Choroid plexus epithelial cell (primary cell): ENCODE results near the gene GALNT17.
A peak's percentile ranks its signal among the peaks of the same experiment; 100 is the strongest.
"Not testable (repeated sequence)": the region's sequence is repeated elsewhere in the genome, so short reads cannot be mapped to it uniquely, and the experiment has no call there.

Experiments used
- DNase-seq: peaks from one replicate; pipeline ENCODE4 v3.0.0-alpha.2; 2010; ENCODE audit warnings: low read depth
- H3K4me3 ChIP-seq: 2 replicates; pipeline ENCODE4 v1.5.1; 2011; ENCODE audit warnings: low read depth, mild to moderate bottlenecking, control low read depth, low read length, moderate library complexity
- TF ChIP-seq, protein P1 (sequence below): conservative IDR thresholded peaks from 2 replicates; pipeline ENCODE4 v1.5.1; 2011; ENCODE audit warnings: low read depth, mild to moderate bottlenecking, control low read depth, inconsistent platforms, low read length, moderate library complexity

Gene GALNT17

GRCh38 chr7:71630516-71630915 is 498.6 kb downstream of the GALNT17 start:
- H3K4me3 ChIP-seq, result no peak overlapping the region
- TF ChIP-seq, protein P1, sequence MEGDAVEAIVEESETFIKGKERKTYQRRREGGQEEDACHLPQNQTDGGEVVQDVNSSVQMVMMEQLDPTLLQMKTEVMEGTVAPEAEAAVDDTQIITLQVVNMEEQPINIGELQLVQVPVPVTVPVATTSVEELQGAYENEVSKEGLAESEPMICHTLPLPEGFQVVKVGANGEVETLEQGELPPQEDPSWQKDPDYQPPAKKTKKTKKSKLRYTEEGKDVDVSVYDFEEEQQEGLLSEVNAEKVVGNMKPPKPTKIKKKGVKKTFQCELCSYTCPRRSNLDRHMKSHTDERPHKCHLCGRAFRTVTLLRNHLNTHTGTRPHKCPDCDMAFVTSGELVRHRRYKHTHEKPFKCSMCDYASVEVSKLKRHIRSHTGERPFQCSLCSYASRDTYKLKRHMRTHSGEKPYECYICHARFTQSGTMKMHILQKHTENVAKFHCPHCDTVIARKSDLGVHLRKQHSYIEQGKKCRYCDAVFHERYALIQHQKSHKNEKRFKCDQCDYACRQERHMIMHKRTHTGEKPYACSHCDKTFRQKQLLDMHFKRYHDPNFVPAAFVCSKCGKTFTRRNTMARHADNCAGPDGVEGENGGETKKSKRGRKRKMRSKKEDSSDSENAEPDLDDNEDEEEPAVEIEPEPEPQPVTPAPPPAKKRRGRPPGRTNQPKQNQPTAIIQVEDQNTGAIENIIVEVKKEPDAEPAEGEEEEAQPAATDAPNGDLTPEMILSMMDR, result no peak
- DNase-seq, result no peak

- no peak overlapping the region for H3K4me3 ChIP-seq
- TF ChIP-seq, protein P1, result no peak
- peak; percentile 94 for DNase-seq
Measured at GRCh38 chr7:71633551-71634008, 501.6 kb downstream of the GALNT17 start.

DNA sequence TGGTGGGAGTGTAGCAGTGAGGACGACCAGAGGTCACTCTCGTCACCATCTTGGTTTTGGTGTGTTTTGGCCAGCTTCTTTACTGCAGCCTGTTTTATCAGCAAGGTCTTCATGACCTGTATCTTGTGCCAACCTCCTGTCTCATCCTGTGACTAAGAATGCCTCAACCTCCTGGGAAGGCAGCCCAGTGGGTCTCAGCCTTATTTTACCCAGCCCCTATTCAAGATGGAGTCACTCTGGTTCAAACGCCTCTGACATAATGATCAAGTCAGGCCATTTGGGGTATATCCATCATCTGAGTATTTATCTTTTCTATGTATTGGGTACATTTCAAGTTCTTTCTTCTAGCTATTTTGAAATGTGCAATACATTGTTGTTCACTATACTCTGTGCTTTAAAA is 503.9 kb downstream of the GALNT17 start:
- DNase-seq, result not testable (repeated sequence)

DNA sequence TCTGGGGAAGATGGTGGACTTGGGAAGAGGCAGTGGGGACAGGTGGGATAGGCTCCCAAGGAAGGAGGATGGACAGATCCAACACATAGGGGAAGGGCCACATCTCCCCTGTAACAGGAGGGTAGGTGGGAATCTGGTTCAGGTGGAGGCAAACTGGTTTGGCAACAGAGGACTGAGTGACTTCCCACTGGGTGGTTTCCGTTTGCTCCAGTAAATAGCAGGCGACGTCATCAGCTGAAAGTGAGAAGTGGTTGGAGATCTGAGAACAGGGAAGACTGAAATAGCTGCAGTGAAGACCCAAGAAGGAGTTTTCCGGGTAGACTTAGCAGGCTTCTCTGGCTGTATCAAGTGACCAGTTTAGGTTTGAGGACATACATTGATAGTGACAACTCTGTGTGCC is 504.4 kb downstream of the GALNT17 start:
- H3K4me3 ChIP-seq, result no peak overlapping the region
- peak; percentile 63 for DNase-seq
- TF ChIP-seq, protein P1, result no peak

More for the DNA sequence above, 503.9 kb downstream of the GALNT17 start:
- not testable (repeated sequence) for H3K4me3 ChIP-seq

GRCh38 chr7:71637578-71637977 is 505.6 kb downstream of the GALNT17 start:
- no peak overlapping the region for H3K4me3 ChIP-seq
- TF ChIP-seq, protein P1, result no peak
- peak; percentile 64 for DNase-seq

- no peak overlapping the region for H3K4me3 ChIP-seq
- TF ChIP-seq, protein P1, result no peak
- DNase-seq, result no peak
Measured at GRCh38 chr7:71638108-71638507, 506.2 kb downstream of the GALNT17 start.

- no peak for DNase-seq
- H3K4me3 ChIP-seq, result no peak overlapping the region
- TF ChIP-seq, protein P1, result no peak
Measured at GRCh38 chr7:71639382-71640085, 507.6 kb downstream of the GALNT17 start.

- not testable (repeated sequence) for H3K4me3 ChIP-seq, DNase-seq
Measured at GRCh38 chr7:71643031-71643430, 511.1 kb downstream of the GALNT17 start.
